ENCODE data around the gene ARF4. TPM values are rescaled to one million over a fixed set of nuclear protein-coding genes. Genes with fewer than 3 reads are reported as not detected.
A peak's percentile ranks its signal among the peaks of the same experiment; 100 is the strongest.
"Not testable (repeated sequence)": the region's sequence is repeated elsewhere in the genome, so short reads cannot be mapped to it uniquely, and the experiment has no call there.

The ARF4 gene
- total RNA-seq: 106 and 123 TPM in 2 replicates

GRCh38 chr3:57597127-57597923 lies at the start of gene ARF4:
Gene ARF4 (minus strand): TSS chr3:57597344. CDS start chr3:57597140, 204 bp downstream.
- DNase-seq (ENCODE audit: low read depth in 2 of 2): peak; percentile 99 to 100

GRCh38 chr3:57646723-57647122 lies 49.6 kb upstream of the ARF4 start:
- DNase-seq (ENCODE audit: low read depth in 2 of 2): peak; percentile 42 to 68

DNA sequence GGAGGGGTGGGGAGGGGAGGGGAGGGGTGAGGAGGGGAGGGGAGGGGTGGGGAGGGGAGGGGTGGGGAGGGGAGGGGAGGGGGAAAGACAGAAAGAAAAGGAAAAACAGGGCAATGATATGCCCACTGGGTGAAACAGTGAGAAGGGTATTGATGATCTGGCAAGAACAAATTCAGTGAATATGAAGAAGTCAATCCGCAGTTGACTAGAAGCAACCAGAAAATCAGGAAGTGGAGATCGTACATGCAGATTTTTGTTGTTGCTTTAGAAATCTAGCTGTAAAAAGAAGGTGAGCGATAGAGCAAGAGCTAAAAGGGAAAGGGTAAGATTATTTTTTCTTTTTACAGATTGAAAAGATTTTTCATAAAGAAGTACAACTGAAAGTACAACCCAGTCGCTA lies 47.6 kb upstream of the ARF4 start:
- DNase-seq (ENCODE audit: low read depth in 2 of 2): no peak

- no peak for DNase-seq (ENCODE audit: low read depth in 2 of 2)
Observed at GRCh38 chr3:57637391-57637790, 40.2 kb upstream of the ARF4 start.

- not testable (repeated sequence) for DNase-seq (ENCODE audit: low read depth in 2 of 2)
Observed at GRCh38 chr3:57634259-57634658, 37.1 kb upstream of the ARF4 start.

GRCh38 chr3:57627976-57628375 lies 30.8 kb upstream of the ARF4 start:
- no peak for DNase-seq (ENCODE audit: low read depth in 2 of 2)

GRCh38 chr3:57624801-57625200 lies 27.7 kb upstream of the ARF4 start:
- DNase-seq (ENCODE audit: low read depth in 2 of 2): no peak

DNA sequence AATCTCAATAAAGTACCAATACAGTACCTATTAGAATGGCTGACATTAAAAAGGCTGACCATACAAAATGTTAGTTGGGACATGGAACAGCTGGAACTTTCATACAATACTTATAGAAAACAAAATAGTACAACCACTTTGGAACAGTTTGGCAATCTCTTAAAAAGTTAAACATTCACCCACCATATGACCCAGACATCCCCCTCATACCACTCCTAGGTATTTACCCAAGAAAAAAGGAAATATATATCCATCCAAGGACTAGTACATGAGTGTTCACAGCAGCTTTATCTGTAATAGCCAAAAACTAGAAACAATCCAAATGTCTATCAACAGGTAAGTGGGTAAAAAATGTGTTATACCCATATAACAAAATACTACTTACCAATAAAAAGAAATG lies 25.2 kb upstream of the ARF4 start:
- no peak for DNase-seq (ENCODE audit: low read depth in 2 of 2)

DNA sequence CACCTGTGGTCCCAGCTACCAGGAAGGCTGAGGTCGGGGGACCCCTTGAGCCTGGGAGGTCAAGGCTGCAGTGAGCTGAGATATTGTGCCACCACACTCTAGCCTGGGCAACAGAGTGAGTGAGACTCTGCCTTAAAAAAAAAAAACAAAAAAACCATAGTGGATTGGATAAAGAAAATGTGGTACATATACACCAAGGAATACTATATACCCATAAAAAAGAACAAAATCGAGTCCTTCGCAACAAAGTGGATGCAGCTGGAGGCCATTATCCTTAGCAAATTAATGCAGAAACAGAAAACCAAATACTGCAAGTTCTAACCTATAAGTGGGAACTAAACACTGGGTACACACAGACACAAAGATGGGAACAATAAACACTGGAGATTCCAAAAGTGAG lies 20.6 kb upstream of the ARF4 start:
- no peak for DNase-seq (ENCODE audit: low read depth in 2 of 2)

- no peak for DNase-seq (ENCODE audit: low read depth in 2 of 2)
Observed at GRCh38 chr3:57616233-57616632, 19.1 kb upstream of the ARF4 start.

DNA sequence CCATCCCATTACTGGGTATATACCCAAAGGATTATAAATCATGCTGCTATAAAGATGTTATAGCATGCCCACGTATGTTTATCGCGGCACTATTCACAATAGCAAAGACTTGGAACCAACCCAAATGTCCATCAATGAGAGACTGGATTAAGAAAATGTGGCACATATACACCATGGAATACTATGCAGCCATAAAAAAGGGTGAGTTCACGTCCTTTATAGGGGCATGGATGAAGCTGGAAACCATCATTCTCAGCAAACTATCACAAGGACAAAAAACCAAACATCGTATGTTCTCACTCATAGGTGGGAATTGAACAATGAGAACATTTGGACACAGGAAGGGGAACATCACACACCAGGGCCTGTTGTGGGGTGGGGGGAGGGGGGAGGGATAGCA lies 14.7 kb upstream of the ARF4 start:
- DNase-seq (ENCODE audit: low read depth in 2 of 2): not testable (repeated sequence)

DNA sequence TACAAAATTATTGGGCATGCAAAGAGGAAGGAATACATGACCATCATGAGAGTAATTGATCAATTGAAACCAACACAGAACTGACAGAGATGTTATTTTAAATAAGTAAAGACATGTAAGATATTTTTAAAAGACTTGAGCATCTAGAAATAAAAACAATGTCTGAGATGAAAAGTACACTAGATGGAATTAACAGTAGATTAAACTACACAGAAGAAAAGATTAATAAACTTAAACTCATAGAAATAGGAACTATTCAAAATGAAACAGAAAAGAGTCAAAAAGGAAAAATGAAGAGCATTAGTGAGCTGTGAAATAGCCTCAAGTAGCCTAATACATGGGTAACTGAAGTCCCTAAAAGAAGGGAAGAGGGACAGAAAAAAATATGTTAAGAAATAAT lies 8.5 kb upstream of the ARF4 start:
- no peak for DNase-seq (ENCODE audit: low read depth in 2 of 2)

DNA sequence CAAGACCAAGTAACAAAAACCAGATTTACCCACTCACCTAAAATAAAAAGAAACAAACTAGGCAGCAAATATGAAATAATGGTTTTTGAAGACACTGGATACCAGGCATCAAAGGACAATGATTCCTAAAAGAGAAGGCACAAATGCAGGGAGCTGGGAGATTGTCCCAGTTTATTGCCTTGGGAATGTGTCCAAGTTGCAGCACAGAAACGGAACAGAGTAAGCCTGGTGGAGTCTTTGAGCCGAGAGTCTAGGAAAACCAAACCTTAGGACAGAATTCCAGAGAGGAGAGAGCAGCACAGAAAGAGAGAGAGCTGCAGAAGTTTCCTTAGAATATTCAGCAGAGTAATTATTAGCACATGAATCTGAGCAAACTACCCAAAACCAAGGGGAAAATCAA lies 7.8 kb upstream of the ARF4 start:
- DNase-seq (ENCODE audit: low read depth in 2 of 2): no peak

DNA sequence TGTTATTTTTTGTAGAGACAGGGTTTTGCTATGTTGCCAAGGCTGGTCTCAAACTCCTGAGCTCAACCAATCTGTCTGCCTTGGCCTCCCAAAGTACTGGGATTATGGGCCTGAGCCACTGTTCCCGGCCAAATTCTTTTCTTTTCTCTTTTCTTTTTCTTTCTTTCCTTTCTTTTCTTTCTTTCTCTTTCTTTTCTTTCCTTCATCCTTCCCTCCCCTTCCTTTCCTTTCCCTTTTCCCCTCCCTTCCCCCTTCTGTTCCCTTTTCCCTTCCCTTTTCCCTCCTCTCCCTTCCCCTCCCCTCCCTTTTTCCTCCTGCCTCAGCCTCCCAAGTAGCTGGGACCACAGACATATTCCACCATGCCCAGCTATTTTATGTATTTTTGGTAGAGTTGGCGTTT lies 3.1 kb upstream of the ARF4 start:
- DNase-seq (ENCODE audit: low read depth in 2 of 2): no peak

DNA sequence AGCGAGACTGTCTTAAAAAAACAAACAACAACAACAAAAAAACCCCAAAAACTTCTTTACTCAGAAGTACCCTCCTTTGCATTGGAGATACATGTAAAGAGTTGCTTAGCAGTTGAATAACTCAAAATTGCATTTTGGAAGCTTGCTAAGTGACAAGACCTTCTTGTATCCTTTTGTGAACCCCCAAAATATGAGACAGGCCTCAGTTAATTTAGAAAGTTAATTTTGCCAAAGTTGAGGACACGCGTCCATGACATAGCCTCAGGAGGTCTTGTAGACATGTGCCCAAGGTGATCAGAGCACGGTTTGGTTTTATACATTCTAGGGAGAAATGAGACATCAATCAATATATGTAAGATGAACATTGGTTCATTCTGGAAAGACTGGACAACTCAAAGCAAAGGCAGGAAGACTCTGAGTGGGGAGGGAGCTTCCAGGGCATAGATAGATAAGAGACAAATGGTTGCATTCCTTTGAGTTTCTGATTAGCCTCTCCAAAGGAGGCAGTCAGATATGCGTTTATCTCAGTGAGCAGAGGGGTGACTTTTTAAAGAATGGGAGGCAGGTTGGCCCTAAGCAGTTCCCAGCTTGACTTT lies 1.7 kb upstream of the ARF4 start:
- no peak for DNase-seq (ENCODE audit: low read depth in 2 of 2)

GRCh38 chr3:57596495-57597126 lies 533 bp downstream of the ARF4 start:
- peak; percentile 77 to 91 for DNase-seq (ENCODE audit: low read depth in 2 of 2)

- DNase-seq (ENCODE audit: low read depth in 2 of 2): no peak
Observed at GRCh38 chr3:57594576-57594975, 2.6 kb downstream of the ARF4 start.

DNA sequence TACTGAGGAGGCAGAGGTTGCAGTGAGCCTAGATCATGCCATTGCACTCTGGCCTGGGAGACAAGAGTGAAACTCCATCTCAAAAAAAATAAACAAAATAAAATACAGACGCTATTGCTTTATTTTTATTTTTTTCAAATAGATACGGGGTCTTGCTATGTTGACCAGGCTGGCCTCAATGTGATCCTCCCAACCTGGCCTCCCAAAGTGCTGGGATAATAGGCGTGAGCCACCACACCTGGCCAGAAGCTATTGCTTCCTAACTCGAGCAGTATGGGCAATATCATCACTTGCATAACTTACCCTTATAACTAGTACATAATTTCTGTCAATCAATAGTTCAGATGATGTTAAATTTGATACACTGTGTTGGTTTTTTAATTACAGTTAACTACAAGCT lies 3.0 kb downstream of the ARF4 start:
- DNase-seq (ENCODE audit: low read depth in 2 of 2): no peak

DNA sequence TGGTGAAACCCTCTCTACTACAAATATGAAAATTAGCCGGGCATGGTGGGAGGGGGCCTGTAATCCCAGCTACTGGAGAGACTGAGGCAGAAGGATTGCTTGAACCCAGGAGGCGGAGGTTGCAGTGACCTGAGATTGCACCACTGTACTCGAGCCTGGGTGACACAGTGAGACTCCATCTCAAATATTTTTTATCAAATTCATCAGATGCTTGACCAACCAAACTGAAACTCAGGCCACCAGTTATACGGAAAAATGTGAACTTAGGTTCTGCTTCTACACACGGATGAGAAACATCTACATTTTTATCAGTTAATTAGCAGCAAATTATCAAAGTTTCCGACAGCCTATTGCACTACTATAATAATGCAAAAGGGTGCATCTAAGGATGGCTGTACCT lies 4.8 kb downstream of the ARF4 start:
- no peak for DNase-seq (ENCODE audit: low read depth in 2 of 2)

GRCh38 chr3:57587905-57588304 lies 9.2 kb downstream of the ARF4 start:
- no peak for DNase-seq (ENCODE audit: low read depth in 2 of 2)

DNA sequence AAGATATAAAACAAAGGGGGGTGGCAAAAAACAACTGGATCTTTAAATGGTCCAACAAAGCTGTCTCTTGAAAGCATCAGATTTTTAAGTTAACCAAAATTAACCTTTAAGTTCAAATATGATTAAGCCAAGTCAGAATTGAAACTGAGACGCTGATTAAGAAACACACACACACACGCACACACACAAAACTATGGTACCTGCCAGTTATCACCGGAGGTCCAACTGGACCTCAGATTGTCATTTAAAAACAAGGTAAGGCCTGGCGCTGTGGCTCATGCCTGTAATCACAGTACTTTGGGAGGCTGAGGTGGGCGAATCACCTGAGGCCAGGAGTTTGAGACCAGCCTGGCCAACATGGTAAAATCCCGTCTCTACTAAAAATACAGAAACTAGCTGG lies 10.4 kb downstream of the ARF4 start:
- DNase-seq (ENCODE audit: low read depth in 2 of 2): no peak

DNA sequence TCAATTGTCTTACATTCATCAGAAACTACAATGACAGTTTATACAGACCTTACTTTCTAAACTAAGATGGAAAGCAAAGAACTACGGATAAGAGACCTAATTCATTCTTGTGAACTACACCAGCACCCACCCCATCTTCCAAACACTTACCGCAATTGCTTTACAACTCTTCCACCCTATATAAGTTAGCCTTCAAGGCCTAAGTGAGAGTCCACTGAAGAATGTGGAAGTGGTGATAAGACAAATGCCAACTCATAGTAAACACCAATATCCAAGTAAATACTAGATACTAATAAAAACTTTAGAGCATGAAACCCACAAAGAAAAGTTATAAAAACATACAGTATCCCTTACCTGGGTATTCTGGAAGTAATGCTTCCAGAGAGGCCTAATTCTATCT lies 13.6 kb downstream of the ARF4 start:
- no peak for DNase-seq (ENCODE audit: low read depth in 2 of 2)

All from lung microvascular endothelial cell (primary cell).